ENCODE measurements around the gene DCAF6. TPM values are rescaled to one million over a fixed set of nuclear protein-coding genes. Genes with fewer than 3 reads are reported as not detected.

The DCAF6 gene
- 57.5 and 82.3 TPM in 2 replicates for total RNA-seq

GRCh38 chr1:167936068-167936929, at the start of gene DCAF6:
Gene DCAF6 (plus strand): TSS chr1:167936683. CDS start chr1:167936912, 229 bp downstream.

GRCh38 chr1:167913895-167914496, 22.5 kb upstream of the DCAF6 start, which contains the start of gene ADCY10:
Gene ADCY10 (minus strand): TSS chr1:167914134. CDS start chr1:167905140, 8,994 bp downstream.

GRCh38 chr1:167936930-167937708, 636 bp downstream of the DCAF6 start, which contains the start of gene MPC2:
Gene MPC2 (minus strand): TSS chr1:167937072. CDS start chr1:167935841, 1,231 bp downstream.

Other genes with a start within 250 kb of the DCAF6 start
- gene MPZL1, start 214.7 kb upstream of the DCAF6 start, total RNA-seq: 113 and 146 TPM in 2 replicates
- 0.19 and 0.56 TPM in 2 replicates for gene ADCY10, start 22.5 kb upstream of the DCAF6 start, total RNA-seq
- gene MPC2, start 389 bp downstream of the DCAF6 start, total RNA-seq: 50.7 and 58.7 TPM in 2 replicates
- 7.9 and 11.7 TPM in 2 replicates for gene GPR161, start 200.2 kb downstream of the DCAF6 start, total RNA-seq
- gene TIPRL, start 242.3 kb downstream of the DCAF6 start, total RNA-seq: 37.0 and 38.3 TPM in 2 replicates

Data from regular cardiac myocyte (primary cell).